K562 (cell line): ENCODE results near the gene PIK3C2B.

Experiments used
- ILK ChIP-seq: fragments of 450-650 bp; IDR thresholded peaks from 2 replicates; pipeline ENCODE4 v1.6.1; 2016; ENCODE audit warnings: missing genetic modification characterization, low read depth, mild to moderate bottlenecking, missing compliant biosample characterization, moderate library complexity, borderline replicate concordance
- MTF1 ChIP-seq: fragments of 250-450 bp; sonication (Bioruptor Pico); IDR thresholded peaks from 2 replicates; pipeline ENCODE4 v1.9.0; 2021; ENCODE audit warnings: moderate library complexity, mild to moderate bottlenecking, inconsistent platforms, borderline replicate concordance
- NFIC ChIP-seq: fragments of 450-650 bp; IDR thresholded peaks from 2 replicates; pipeline ENCODE4 v1.6.1; 2017; ENCODE audit warnings: mild to moderate bottlenecking, inconsistent platforms
- POLR2A ChIP-seq: fragments of 450-650 bp; conservative IDR thresholded peaks from 2 replicates; pipeline ENCODE4 v1.6.1; 2016
- PYGO2 ChIP-seq: fragments of 450-650 bp; IDR thresholded peaks from 2 replicates; pipeline ENCODE4 v1.6.1; 2016; ENCODE audit warnings: mild to moderate bottlenecking, missing genetic modification characterization, moderate library complexity, missing compliant biosample characterization
- SMARCC2 ChIP-seq: fragments of 450-650 bp; IDR thresholded peaks from 2 replicates; pipeline ENCODE4 v1.6.1; 2017; ENCODE audit warnings: antibody characterized with exemption, moderate library complexity, mild to moderate bottlenecking, low read depth
- SPI1 ChIP-seq: IDR thresholded peaks from 2 replicates; pipeline ENCODE4 v1.6.1; 2011; ENCODE audit warnings: low read depth, low read length, control low read depth, borderline replicate concordance
- ZNF75A ChIP-seq: fragments of 450-650 bp; formaldehyde crosslinking; IDR thresholded peaks from 2 replicates; pipeline ENCODE4 v1.4.0; 2020; ENCODE audit warnings: mild to moderate bottlenecking
- TF ChIP-seq, protein P1 (sequence below), 2 experiments: fragments of 450-650 bp in 1 of 2; sonication (generic) in 1 of 2; formaldehyde crosslinking; conservative IDR thresholded peaks; 2 replicates each; pipeline versions ENCODE4 v1.4.0 to v1.8.1; 2020 to 2022; ENCODE audit warnings: mild to moderate bottlenecking in 1 of 2, missing genetic modification reagents in 1 of 2
- TF ChIP-seq, protein P2 (sequence below), 3 experiments: IDR thresholded peaks in 2 of 3; conservative IDR thresholded peaks in 1 of 3; 2 replicates each; pipeline ENCODE4 v1.5.1; 2011 to 2012; ENCODE audit warnings: low read length in 3 of 3, mild to moderate bottlenecking in 3 of 3, control low read depth in 2 of 3, improper control_type of control experiment in 1 of 3, inconsistent platforms in 1 of 3, low read depth in 1 of 3, mixed read lengths in 1 of 3, moderate library complexity in 1 of 3; ENCODE audit not compliant: insufficient read depth in 2 of 3
- TF ChIP-seq, protein P3 (sequence below): sonication (generic); formaldehyde crosslinking; IDR thresholded peaks from 2 replicates; pipeline ENCODE4 v1.9.0; 2022; ENCODE audit warnings: mild to moderate bottlenecking, missing genetic modification reagents

DNA sequence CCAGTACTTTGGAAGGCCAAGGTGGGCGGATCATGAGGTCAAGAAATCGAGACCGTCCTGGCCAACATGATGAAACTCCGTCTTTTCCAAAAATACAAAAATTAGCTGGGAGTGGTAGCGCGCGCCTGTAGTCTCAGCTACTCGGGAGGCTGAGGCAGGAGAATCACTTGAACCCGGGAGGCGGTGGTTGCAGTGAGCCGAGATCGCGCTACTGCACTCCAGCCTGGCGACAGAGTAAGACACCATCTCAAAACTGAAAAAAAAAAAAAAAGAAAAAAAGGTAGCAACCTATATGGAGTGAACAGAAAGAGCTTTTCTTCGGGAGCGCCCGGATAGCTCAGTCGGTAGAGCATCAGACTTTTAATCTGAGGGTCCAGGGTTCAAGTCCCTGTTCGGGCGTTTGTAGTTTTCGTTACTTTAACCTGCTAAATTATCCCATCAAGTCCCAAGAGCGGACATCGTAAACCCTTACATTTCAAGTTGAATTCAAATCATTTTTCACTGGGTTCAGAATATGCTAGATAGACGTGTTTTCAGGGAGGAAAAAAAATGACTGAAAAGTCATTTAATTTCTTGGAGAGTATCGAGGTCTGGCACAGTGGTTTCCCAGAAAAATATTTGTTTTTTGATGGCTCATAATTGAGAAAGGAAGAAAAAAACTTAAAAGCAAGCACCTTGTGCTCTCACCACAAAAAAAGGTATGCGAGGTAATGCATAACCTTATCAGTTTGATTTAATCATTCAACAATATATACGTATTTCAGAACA is 11.8 kb upstream of the PIK3C2B start:
- TF ChIP-seq, protein P1, sequence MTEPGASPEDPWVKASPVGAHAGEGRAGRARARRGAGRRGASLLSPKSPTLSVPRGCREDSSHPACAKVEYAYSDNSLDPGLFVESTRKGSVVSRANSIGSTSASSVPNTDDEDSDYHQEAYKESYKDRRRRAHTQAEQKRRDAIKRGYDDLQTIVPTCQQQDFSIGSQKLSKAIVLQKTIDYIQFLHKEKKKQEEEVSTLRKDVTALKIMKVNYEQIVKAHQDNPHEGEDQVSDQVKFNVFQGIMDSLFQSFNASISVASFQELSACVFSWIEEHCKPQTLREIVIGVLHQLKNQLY (CRISPR knock-in tag; conservative IDR thresholded peaks at IDR 0.05), result peak in 1 of 2 experiments; percentile 64; a peak in 1 of 4 replicates
- no peak for TF ChIP-seq PYGO2
- TF ChIP-seq ILK (tag), result no peak
- peak; percentile 5; the same call in 1 of the 2 replicates for TF ChIP-seq MTF1 (CRISPR knock-in tag)
- no peak for TF ChIP-seq SPI1
- TF ChIP-seq, protein P2, sequence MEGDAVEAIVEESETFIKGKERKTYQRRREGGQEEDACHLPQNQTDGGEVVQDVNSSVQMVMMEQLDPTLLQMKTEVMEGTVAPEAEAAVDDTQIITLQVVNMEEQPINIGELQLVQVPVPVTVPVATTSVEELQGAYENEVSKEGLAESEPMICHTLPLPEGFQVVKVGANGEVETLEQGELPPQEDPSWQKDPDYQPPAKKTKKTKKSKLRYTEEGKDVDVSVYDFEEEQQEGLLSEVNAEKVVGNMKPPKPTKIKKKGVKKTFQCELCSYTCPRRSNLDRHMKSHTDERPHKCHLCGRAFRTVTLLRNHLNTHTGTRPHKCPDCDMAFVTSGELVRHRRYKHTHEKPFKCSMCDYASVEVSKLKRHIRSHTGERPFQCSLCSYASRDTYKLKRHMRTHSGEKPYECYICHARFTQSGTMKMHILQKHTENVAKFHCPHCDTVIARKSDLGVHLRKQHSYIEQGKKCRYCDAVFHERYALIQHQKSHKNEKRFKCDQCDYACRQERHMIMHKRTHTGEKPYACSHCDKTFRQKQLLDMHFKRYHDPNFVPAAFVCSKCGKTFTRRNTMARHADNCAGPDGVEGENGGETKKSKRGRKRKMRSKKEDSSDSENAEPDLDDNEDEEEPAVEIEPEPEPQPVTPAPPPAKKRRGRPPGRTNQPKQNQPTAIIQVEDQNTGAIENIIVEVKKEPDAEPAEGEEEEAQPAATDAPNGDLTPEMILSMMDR (IDR thresholded peaks at IDR 0.05 in 2 of 3, conservative IDR thresholded peaks at IDR 0.05 in 1 of 3; ENCODE audit: insufficient read depth in 2 of 3, low read depth in 1 of 3, low read length in 3 of 3), result 0 out of 6 replicates have a peak, but pooled peaks of 1 of the 3 experiments have one; percentile 12
- no peak for TF ChIP-seq ZNF75A (CRISPR knock-in tag)
- peak; percentile 71 for TF ChIP-seq NFIC
- TF ChIP-seq POLR2A, result no peak; the same call in 1 of the 2 replicates
- TF ChIP-seq SMARCC2, result 0 out of 2 replicates have a peak, but pooled peaks have one; percentile 23
- TF ChIP-seq, protein P3, sequence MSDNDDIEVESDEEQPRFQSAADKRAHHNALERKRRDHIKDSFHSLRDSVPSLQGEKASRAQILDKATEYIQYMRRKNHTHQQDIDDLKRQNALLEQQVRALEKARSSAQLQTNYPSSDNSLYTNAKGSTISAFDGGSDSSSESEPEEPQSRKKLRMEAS (CRISPR knock-in tag), result no peak
